IPS-NIHi7 (cell line): ENCODE measurements around the gene MEIOSIN.
"Not testable (repeated sequence)": the region's sequence is repeated elsewhere in the genome, so short reads cannot be mapped to it uniquely, and the experiment has no call there.

Experiments
- DNase-seq: peaks from one replicate; pipeline ENCODE4 v3.0.0; 2012; ENCODE audit warnings: mixed read lengths; ENCODE audit errors: extremely low spot score

The MEIOSIN gene

GRCh38 chr19:45798995-45799517 is 65.8 kb downstream of the MEIOSIN start:
- peak; percentile 83 for DNase-seq

DNA sequence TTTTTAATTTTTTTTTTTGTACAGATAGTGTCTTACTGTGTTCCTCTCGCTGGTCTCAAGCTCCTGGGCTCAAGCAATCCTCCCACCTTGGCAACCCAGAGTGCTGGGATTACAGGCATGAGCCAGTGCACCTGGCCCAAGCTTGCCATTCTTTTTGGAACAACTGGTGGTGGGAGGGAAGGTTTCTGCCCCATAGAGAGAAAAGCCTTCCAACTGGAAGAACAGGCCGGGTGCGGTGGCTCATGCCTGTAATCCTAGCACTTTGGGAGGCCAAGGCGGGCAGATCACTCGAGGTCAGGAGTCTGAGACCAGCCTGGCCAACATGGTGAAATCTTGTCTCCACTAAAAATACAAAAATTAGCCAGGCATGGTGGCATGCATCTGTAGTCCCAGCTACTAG is 66.3 kb downstream of the MEIOSIN start:
- not testable (repeated sequence) for DNase-seq

- DNase-seq, result no peak
Measured at GRCh38 chr19:45800070-45800553, 66.9 kb downstream of the MEIOSIN start.

DNA sequence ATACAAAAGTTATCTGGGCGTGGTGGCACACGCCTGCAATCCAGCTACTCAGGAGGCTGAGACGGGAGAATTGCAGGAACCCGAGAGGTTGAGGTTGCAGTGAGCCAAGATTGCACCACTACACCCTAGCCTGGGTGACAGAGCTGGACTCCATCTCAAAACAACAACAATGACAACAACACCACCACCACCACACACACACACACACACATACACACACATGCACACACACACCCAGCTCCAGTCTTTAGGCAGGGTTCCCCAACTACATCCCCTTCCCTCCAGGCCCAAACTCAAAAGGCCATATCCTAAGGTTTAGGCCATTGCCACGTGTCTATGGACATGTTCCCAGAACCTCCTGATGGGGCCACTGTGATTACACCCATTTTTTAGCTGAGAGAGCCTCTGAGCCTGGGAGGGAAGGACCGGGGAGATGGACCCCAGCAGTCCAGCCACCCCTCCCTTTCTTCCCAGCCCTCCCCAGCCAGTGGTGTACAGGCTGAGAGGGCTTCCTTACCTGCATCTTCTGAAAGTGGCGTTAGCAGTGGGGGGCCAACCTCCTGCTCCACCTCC is 68.5 kb downstream of the MEIOSIN start:
- no peak for DNase-seq

DNA sequence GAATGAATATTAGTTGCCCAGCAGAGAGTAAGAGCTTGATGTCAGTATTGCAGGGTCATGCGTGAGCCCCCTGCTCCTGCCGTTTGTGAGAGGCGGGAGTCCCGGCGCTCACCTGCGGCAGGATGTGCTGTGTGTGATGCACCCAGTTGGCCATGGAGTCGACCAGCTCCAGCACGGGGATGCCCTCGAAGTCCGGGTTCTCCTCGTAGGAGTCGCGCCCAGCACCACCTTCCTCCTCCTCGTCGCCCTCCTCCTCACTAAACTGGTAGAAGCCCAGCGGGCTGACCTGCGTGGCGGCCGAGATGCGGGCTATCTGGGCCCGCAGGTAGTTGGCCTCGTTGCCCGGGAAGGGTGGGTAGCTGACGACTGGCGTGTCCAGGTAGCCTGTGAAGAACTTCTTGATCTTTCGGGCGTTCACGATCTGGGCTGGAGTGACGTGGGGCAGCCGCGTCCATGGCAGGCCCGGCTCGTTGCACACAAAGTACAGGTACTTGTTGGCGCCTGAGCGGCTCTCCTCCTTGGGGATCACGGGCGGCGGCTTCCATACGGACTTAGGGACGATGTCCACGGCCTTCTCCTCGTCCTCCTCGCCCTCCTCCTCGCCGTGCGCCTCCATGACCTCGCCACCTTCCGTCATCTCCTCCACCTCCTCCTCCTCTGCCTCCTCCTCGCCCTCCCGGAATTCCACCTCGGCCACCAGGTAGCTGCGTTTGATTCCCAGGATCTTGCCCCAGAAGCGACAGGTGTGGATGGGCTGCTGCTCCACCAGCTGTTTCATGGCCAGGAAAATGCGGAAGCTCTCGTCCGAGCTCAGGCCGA is 71.1 kb downstream of the MEIOSIN start:
- no peak for DNase-seq

DNA sequence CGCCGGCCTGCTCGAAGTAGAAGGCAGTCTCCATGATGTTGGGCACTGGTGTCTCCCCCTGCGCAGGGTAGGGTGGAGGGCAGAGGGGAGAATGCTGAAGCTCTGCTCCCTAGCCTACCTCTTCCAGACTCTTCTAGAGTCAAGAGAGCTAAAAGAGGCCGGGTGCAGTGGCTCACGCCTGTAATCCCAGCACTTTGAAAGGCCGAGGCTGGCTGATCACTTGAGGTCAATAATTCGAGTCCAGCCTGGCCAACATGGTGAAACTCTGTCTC is 71.7 kb downstream of the MEIOSIN start:
- DNase-seq, result no peak

DNA sequence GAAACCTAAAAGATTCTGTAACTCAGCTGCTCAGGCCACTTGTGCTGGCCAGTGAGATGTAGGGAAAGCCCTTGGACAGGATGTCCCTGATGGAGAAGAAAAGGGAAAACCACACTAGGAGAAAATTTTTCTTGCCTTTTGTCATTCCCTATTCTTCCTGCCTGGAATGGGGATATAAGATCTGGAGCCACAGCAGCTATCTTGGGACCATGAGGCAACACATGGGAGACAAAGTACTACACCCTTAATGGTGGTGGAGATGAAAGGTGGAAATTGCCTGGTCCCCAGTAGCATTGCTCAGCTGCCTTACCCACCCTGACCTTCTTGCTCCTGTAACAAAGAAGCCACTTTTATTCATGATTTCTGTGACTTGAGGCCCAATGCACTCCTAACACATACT is 72.5 kb downstream of the MEIOSIN start:
- DNase-seq, result no peak

DNA sequence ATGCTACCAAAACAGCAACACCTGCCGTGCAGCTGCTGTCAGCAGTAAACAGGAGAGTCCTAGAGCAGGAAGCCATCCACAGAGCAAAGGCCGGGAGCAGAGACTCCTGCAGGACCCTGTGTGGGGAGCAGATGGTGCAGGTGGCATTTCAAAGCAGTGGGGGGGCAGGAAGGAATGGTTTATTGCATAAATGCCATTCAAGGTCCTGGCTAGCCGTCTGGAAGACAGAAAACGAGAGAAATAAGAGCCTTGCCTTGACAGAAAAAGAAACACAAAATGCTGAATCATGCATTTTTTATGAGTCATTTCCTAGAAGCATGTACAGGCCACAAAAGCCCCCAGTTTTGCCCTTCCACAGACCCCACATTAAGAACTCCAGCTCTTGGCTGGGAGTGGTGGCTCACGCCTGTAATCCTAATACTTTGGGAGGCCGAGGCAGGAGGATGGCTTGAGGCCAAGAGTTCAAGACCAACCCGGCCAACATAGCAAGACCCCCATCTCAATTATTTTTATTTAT is 76.5 kb downstream of the MEIOSIN start:
- no peak for DNase-seq

DNA sequence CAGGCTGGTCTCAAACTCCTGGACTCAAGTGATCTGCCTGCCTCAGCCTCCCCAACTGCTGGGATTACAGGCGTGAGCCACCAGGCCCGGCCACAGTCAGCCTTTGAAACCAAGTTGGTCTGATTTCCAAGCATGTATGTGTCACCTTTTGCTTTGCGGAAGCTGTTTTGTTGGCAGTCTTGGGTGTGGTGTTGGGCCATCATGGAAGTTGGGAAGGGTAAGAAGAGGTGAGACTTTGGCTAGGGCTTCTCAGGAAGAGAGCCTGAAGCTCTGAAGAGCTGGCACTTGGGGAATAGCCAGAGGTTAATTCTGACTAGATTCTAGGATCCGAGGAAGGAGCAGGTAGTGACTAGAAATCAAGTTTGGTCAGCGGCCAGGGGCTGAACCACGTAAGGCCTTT is 79.1 kb downstream of the MEIOSIN start:
- DNase-seq, result no peak
